Mesendoderm (in vitro differentiated cells): ENCODE data around the gene IKZF2.

Experiments used
- DNase-seq: peaks from one replicate; pipeline ENCODE4 v3.0.0; 2013
- H2AK5ac ChIP-seq: 2 replicates; pipeline ENCODE4 v1.6.1; 2013; ENCODE audit warnings: low read length, inconsistent platforms
- H2BK120ac ChIP-seq: 2 replicates; pipeline ENCODE4 v1.6.1; 2013; ENCODE audit warnings: low read depth, mild to moderate bottlenecking, low read length, moderate library complexity, mixed read lengths
- H2BK15ac ChIP-seq: replicated peaks from 2 replicates; pipeline ENCODE4 v1.6.1; 2013; ENCODE audit warnings: low read depth, mild to moderate bottlenecking, moderate library complexity
- H2BK5ac ChIP-seq: 2 replicates; pipeline ENCODE4 v1.6.1; 2013; ENCODE audit warnings: low read length, inconsistent platforms
- H3K18ac ChIP-seq: 2 replicates; pipeline ENCODE4 v1.6.1; 2013; ENCODE audit warnings: mild to moderate bottlenecking, low read length, mixed read lengths
- H3K23ac ChIP-seq: one replicate; pipeline ENCODE4 v1.6.1; 2013; ENCODE audit warnings: low read length
- H3K27ac ChIP-seq: 2 replicates; pipeline ENCODE4 v1.5.1; 2013; ENCODE audit warnings: low read depth, mild to moderate bottlenecking, inconsistent platforms, low read length, moderate library complexity
- H3K27me3 ChIP-seq: 2 replicates; pipeline ENCODE4 v1.6.1; 2013; ENCODE audit warnings: low read length, control low read depth, mild to moderate bottlenecking, inconsistent platforms; ENCODE audit not compliant: insufficient read depth, poor library complexity
- H3K36me3 ChIP-seq: 2 replicates; pipeline ENCODE4 v1.6.1; 2013; ENCODE audit warnings: low read length, inconsistent platforms; ENCODE audit not compliant: control insufficient read depth, insufficient read depth
- H3K4ac ChIP-seq: one replicate; pipeline ENCODE4 v1.6.1; 2013; ENCODE audit warnings: low read depth, mild to moderate bottlenecking, low read length, moderate library complexity
- H3K4me1 ChIP-seq: 2 replicates; pipeline ENCODE4 v1.6.1; 2013; ENCODE audit warnings: low read depth, low read length, inconsistent platforms; ENCODE audit not compliant: control insufficient read depth
- H3K4me2 ChIP-seq: 2 replicates; pipeline ENCODE4 v1.6.1; 2013; ENCODE audit warnings: low read length
- H3K4me3 ChIP-seq: 2 replicates; pipeline ENCODE4 v1.5.1; 2013; ENCODE audit warnings: mild to moderate bottlenecking, low read length
- H3K56ac ChIP-seq: one replicate; pipeline ENCODE4 v1.6.1; 2013; ENCODE audit warnings: low read length
- H3K79me1 ChIP-seq: 2 replicates; pipeline ENCODE4 v1.6.1; 2013; ENCODE audit warnings: low read length, inconsistent platforms
- H3K79me2 ChIP-seq: 2 replicates; pipeline ENCODE4 v1.6.1; 2013; ENCODE audit warnings: mild to moderate bottlenecking, low read length; ENCODE audit not compliant: control insufficient read depth, insufficient read depth
- H3K9ac ChIP-seq: 2 replicates; pipeline ENCODE4 v1.6.1; 2013; ENCODE audit warnings: low read length, inconsistent platforms
- H4K5ac ChIP-seq: one replicate; pipeline ENCODE4 v1.6.1; 2013; ENCODE audit warnings: low read length
- H4K8ac ChIP-seq: one replicate; pipeline ENCODE4 v1.6.1; 2013; ENCODE audit warnings: low read depth, mild to moderate bottlenecking, control low read depth, low read length, moderate library complexity
- whole genome bisulfite sequencing: extraction: QIAGEN DNeasy Blood & Tissue Kit; methylation state at CpG from one replicate; pipeline ENCODE4 v1.1.7; 2013; ENCODE audit warnings: low lambda C conversion rate, missing lambda C conversion rate; ENCODE audit not compliant: insufficient coverage; ENCODE audit errors: extremely low coverage; 5-methylcytosine and 5-hydroxymethylcytosine counted together

Gene IKZF2

DNA sequence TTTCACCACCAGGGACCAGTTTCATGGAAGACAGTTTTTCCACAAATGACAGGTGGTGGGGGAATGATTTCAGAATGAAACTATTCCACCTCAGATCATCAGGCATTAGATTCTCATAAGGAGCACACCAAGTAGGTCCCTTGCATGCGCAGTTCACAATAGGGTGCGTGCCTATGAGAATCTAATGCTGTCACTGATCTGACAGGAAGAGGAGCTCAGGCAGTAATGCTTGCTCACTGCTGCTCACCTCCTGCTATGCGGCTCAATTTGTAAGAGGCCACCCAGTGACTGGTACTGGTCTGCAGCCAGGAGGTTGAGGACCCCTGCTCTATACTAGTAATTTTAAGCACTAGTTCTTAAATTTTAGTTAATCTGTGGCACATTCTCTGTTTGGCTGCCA is 107.8 kb downstream of the IKZF2 start:
- Histone ChIP-seq H3K23ac (no peak overlapping the region), H2AK5ac (no peak overlapping the region), H4K5ac (no peak overlapping the region), H2BK5ac (no peak overlapping the region), H3K27ac (no peak overlapping the region), H3K9ac (no peak overlapping the region), H2BK120ac (no peak overlapping the region), H3K4me3 (no peak overlapping the region), H3K56ac (no peak overlapping the region), H3K4me2 (no peak overlapping the region), H4K8ac (no peak overlapping the region), H3K36me3 (no peaks in the 10 kb centered on the region), H3K27me3 (no peaks in the 10 kb centered on the region), H3K79me1 (no peaks in the 10 kb centered on the region), H3K4me1 (no peaks in the 10 kb centered on the region), H3K18ac (no peak overlapping the region), H3K4ac (no peak overlapping the region), H3K79me2 (no peaks in the 10 kb centered on the region), H2BK15ac (no peak overlapping the region)
- no peak for DNase-seq
- no CpG with 5 or more reads among the region's 3 CpGs for WGBS

- H3K4me3 ChIP-seq, result no peak overlapping the region
- H2BK15ac ChIP-seq, result no peak overlapping the region
- WGBS, result no CpG with 5 or more reads among the region's 4 CpGs
Observed at GRCh38 chr2:213042262-213042661, 109.2 kb downstream of the IKZF2 start.

GRCh38 chr2:213036836-213037235 is 114.6 kb downstream of the IKZF2 start:
- Histone ChIP-seq H3K56ac (no peak overlapping the region), H3K27ac (no peak overlapping the region), H3K4me1 (no peaks in the 10 kb centered on the region), H3K4me3 (no peak overlapping the region), H3K23ac (no peak overlapping the region), H2AK5ac (no peak overlapping the region), H3K36me3 (no peaks in the 10 kb centered on the region), H3K79me1 (no peaks in the 10 kb centered on the region), H3K79me2 (no peaks in the 10 kb centered on the region), H3K27me3 (no peaks in the 10 kb centered on the region), H2BK120ac (no peak overlapping the region), H3K4me2 (no peak overlapping the region), H3K4ac (no peak overlapping the region), H4K5ac (no peak overlapping the region), H3K9ac (no peak overlapping the region), H2BK5ac (no peak overlapping the region), H3K18ac (no peak overlapping the region), H2BK15ac (no peak overlapping the region), H4K8ac (no peak overlapping the region)
- WGBS, result no CpG with 5 or more reads among the region's 1 CpG
- DNase-seq, result no peak

More at GRCh38 chr2:213042262-213042661, 109.2 kb downstream of the IKZF2 start:
- H3K4me2 ChIP-seq, result no peak overlapping the region
- H3K79me2 ChIP-seq, result no peaks in the 10 kb centered on the region
- H2AK5ac ChIP-seq, result no peak overlapping the region
- no peaks in the 10 kb centered on the region for H3K4me1 ChIP-seq
- no peak overlapping the region for H2BK5ac ChIP-seq
- no peak overlapping the region for H3K4ac ChIP-seq
- H3K18ac ChIP-seq, result no peak overlapping the region
- no peak overlapping the region for H3K56ac ChIP-seq
- no peak overlapping the region for H4K5ac ChIP-seq
- no peaks in the 10 kb centered on the region for H3K79me1 ChIP-seq
- DNase-seq, result no peak
- no peaks in the 10 kb centered on the region for H3K27me3 ChIP-seq
- H3K23ac ChIP-seq, result no peak overlapping the region
- H3K36me3 ChIP-seq, result no peaks in the 10 kb centered on the region
- H3K27ac ChIP-seq, result no peak overlapping the region
- H4K8ac ChIP-seq, result no peak overlapping the region
- H3K9ac ChIP-seq, result no peak overlapping the region
- no peak overlapping the region for H2BK120ac ChIP-seq

DNA sequence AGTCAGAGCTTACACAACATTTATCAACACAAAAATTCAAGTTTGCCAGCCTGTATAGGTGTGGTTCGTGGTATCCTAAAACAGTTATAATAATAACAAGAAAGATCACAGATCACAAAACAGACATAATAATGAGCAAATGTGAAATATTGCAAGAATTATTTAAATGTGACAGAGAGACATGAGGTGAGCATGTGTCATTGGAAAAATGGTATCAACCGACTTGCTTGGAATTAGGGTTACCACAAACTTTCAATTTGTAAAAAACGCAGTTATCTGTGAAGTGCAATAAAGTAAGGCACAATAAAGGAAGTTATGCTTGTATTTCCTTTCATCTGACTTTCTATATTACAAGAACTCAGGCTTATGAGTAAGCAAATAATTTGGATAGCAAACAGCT is 116.8 kb downstream of the IKZF2 start:
- Histone ChIP-seq H3K27me3 (no peaks in the 10 kb centered on the region), H3K79me2 (no peaks in the 10 kb centered on the region), H3K9ac (no peak overlapping the region), H3K79me1 (no peaks in the 10 kb centered on the region), H3K4me2 (no peak overlapping the region), H3K27ac (no peak overlapping the region), H3K36me3 (no peaks in the 10 kb centered on the region), H2BK120ac (no peak overlapping the region), H3K18ac (no peak overlapping the region), H3K4me3 (no peak overlapping the region), H3K4me1 (no peaks in the 10 kb centered on the region), H4K5ac (no peak overlapping the region), H3K56ac (no peak overlapping the region), H3K23ac (no peak overlapping the region), H2BK15ac (no peak overlapping the region), H4K8ac (no peak overlapping the region), H2AK5ac (no peak overlapping the region), H2BK5ac (no peak overlapping the region), H3K4ac (no peak overlapping the region)
- no peak for DNase-seq
- WGBS, result no CpG with 5 or more reads among the region's 3 CpGs

- H4K5ac ChIP-seq, result no peak overlapping the region
- no peaks in the 10 kb centered on the region for H3K4me1 ChIP-seq
- H3K79me1 ChIP-seq, result no peaks in the 10 kb centered on the region
- WGBS, result no CpG with 5 or more reads among the region's 3 CpGs
- no peaks in the 10 kb centered on the region for H3K27me3 ChIP-seq
- H3K4ac ChIP-seq, result no peak overlapping the region
- no peak overlapping the region for H3K23ac ChIP-seq
- no peak overlapping the region for H3K9ac ChIP-seq
- no peak overlapping the region for H3K4me3 ChIP-seq
- no peak overlapping the region for H2BK5ac ChIP-seq
- H3K4me2 ChIP-seq, result no peak overlapping the region
- H2AK5ac ChIP-seq, result no peak overlapping the region
- H3K79me2 ChIP-seq, result no peaks in the 10 kb centered on the region
- DNase-seq, result no peak
- no peak overlapping the region for H3K18ac ChIP-seq
- no peak overlapping the region for H2BK120ac ChIP-seq
- H3K36me3 ChIP-seq, result no peaks in the 10 kb centered on the region
- H4K8ac ChIP-seq, result no peak overlapping the region
- no peak overlapping the region for H3K27ac ChIP-seq
- no peak overlapping the region for H3K56ac ChIP-seq
- H2BK15ac ChIP-seq, result no peak overlapping the region
Observed at GRCh38 chr2:213032607-213033006, 118.8 kb downstream of the IKZF2 start.

DNA sequence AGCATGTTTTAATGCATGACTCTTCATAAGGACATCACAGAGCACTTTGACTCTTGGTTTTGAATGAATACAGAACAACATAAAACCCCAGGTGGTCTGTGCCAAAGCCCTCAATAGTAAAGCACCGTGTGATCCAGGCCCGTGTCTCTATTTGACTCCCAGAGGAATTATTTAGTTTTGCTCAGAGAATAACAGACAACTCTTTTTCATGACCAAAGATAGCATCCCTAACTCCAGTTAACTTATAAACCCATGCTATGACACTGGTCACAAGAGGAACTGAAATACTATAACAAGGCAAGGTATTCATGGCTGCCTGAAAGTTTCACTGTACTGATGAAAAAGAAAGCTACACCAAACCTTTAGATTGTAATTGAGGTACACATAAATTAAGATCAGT is 128.4 kb downstream of the IKZF2 start:
- no peak overlapping the region for H3K18ac ChIP-seq
- H3K4me2 ChIP-seq, result no peak overlapping the region
- no peaks in the 10 kb centered on the region for H3K36me3 ChIP-seq
- H3K4me1 ChIP-seq, result no peaks in the 10 kb centered on the region
- H3K4me3 ChIP-seq, result no peak overlapping the region
- H3K79me2 ChIP-seq, result no peaks in the 10 kb centered on the region
- no peak overlapping the region for H3K23ac ChIP-seq
- no peak overlapping the region for H2BK15ac ChIP-seq
- no peak for DNase-seq
- no peak overlapping the region for H2BK120ac ChIP-seq
- no peaks in the 10 kb centered on the region for H3K27me3 ChIP-seq
- no CpG with 5 or more reads among the region's 2 CpGs for WGBS
- H3K56ac ChIP-seq, result no peak overlapping the region
- no peak overlapping the region for H4K5ac ChIP-seq
- H2BK5ac ChIP-seq, result no peak overlapping the region
- H3K4ac ChIP-seq, result no peak overlapping the region
- no peaks in the 10 kb centered on the region for H3K79me1 ChIP-seq
- H3K27ac ChIP-seq, result no peak overlapping the region
- H2AK5ac ChIP-seq, result no peak overlapping the region
- H4K8ac ChIP-seq, result no peak overlapping the region
- H3K9ac ChIP-seq, result no peak overlapping the region
